KMS-11 (cell line): ENCODE measurements around the gene FGGY.

ENCODE experiments used
- H2AFZ ChIP-seq: fragments of 200-600 bp; sonication (generic); 2 replicates; pipeline ENCODE4 v1.6.1; 2016; ENCODE audit warnings: antibody characterized with exemption, mixed run types, low read depth
- H3K27ac ChIP-seq: fragments of 200-600 bp; sonication (generic); 2 replicates; pipeline ENCODE4 v1.6.1; 2016; ENCODE audit warnings: mild to moderate bottlenecking, mixed run types
- H3K27me3 ChIP-seq: fragments of 200-600 bp; sonication (generic); 2 replicates; pipeline ENCODE4 v1.6.1; 2017; ENCODE audit warnings: mild to moderate bottlenecking, low read depth, mixed run types, moderate library complexity; ENCODE audit not compliant: insufficient read depth
- H3K36me3 ChIP-seq: fragments of 200-600 bp; sonication (generic); 2 replicates; pipeline ENCODE4 v1.6.1; 2017; ENCODE audit warnings: mild to moderate bottlenecking, mixed run types; ENCODE audit not compliant: insufficient read depth
- H3K4me1 ChIP-seq: fragments of 200-600 bp; sonication (generic); 2 replicates; pipeline ENCODE4 v1.6.1; 2016; ENCODE audit warnings: mild to moderate bottlenecking, low read depth, mixed run types; ENCODE audit not compliant: poor library complexity, severe bottlenecking
- H3K4me2 ChIP-seq: fragments of 200-600 bp; sonication (generic); 2 replicates; pipeline ENCODE4 v1.7.0; 2016; ENCODE audit warnings: mild to moderate bottlenecking, mixed run types
- H3K4me3 ChIP-seq: fragments of 200-600 bp; sonication (generic); IDR thresholded peaks from 2 replicates; pipeline ENCODE4 v1.6.1; 2017; ENCODE audit warnings: low read depth, low read length, mixed read lengths; ENCODE audit not compliant: insufficient read depth
- H3K79me2 ChIP-seq: fragments of 200-600 bp; sonication (generic); 2 replicates; pipeline ENCODE4 v1.6.1; 2016; ENCODE audit warnings: low read depth, mixed run types; ENCODE audit not compliant: insufficient read depth
- H3K9ac ChIP-seq: fragments of 200-600 bp; sonication (generic); 2 replicates; pipeline ENCODE4 v1.6.1; 2016; ENCODE audit warnings: mild to moderate bottlenecking, mixed run types
- H4K20me1 ChIP-seq: fragments of 200-600 bp; sonication (generic); 2 replicates; pipeline ENCODE4 v1.6.1; 2016; ENCODE audit warnings: mild to moderate bottlenecking, mixed run types; ENCODE audit not compliant: insufficient read depth
- CTCF ChIP-seq: fragments of 200-600 bp; sonication (generic); conservative IDR thresholded peaks from 2 replicates; pipeline ENCODE4 v1.6.1; 2017; ENCODE audit warnings: low read depth, mild to moderate bottlenecking, antibody characterized with exemption, low read length, moderate library complexity, mixed read lengths

Gene FGGY

GRCh38 chr1:59322814-59323213 lies 25.9 kb downstream of the FGGY start:
- H3K4me3 ChIP-seq = no peak overlapping the region
- TF ChIP-seq CTCF = no peak
- no peak overlapping the region for H2AFZ ChIP-seq
- no peaks in the 10 kb centered on the region for H3K36me3 ChIP-seq
- no peaks in the 10 kb centered on the region for H3K4me1 ChIP-seq
- no peak overlapping the region for H3K9ac ChIP-seq
- no peak overlapping the region for H3K4me2 ChIP-seq
- H4K20me1 ChIP-seq = no peaks in the 10 kb centered on the region
- H3K27me3 ChIP-seq = no peaks in the 10 kb centered on the region
- H3K27ac ChIP-seq = no peak overlapping the region
- H3K79me2 ChIP-seq = no peaks in the 10 kb centered on the region

- no peaks in the 10 kb centered on the region for H3K79me2 ChIP-seq
- no peak overlapping the region for H3K27ac ChIP-seq
- no peak for TF ChIP-seq CTCF
These were observed 27.0 kb downstream of the FGGY start for GRCh38 chr1:59323879-59324278.

GRCh38 chr1:59328353-59328752 lies 31.5 kb downstream of the FGGY start:
- Histone ChIP-seq H3K27ac (no peak overlapping the region), H3K4me3 (no peak overlapping the region), H2AFZ (no peak overlapping the region), H4K20me1 (no peaks in the 10 kb centered on the region), H3K27me3 (no peaks in the 10 kb centered on the region), H3K79me2 (no peaks in the 10 kb centered on the region), H3K9ac (no peak overlapping the region), H3K4me1 (peaks cover 12% of the 10 kb centered on the region), H3K4me2 (no peak overlapping the region; the same call in 1 of the 2 replicates), H3K36me3 (no peaks in the 10 kb centered on the region)
- TF ChIP-seq CTCF = no peak

More at GRCh38 chr1:59323879-59324278, 27.0 kb downstream of the FGGY start:
- no peak overlapping the region for H2AFZ ChIP-seq
- no peaks in the 10 kb centered on the region for H3K36me3 ChIP-seq
- H3K4me2 ChIP-seq = no peak overlapping the region
- no peaks in the 10 kb centered on the region for H4K20me1 ChIP-seq
- peaks cover 9% of the 10 kb centered on the region for H3K4me1 ChIP-seq
- no peak overlapping the region for H3K4me3 ChIP-seq
- H3K9ac ChIP-seq = no peak overlapping the region
- H3K27me3 ChIP-seq = no peaks in the 10 kb centered on the region

GRCh38 chr1:59329412-59330053 lies 32.6 kb downstream of the FGGY start:
- H3K79me2 ChIP-seq = no peaks in the 10 kb centered on the region
- H3K4me3 ChIP-seq = no peak overlapping the region
- no peaks in the 10 kb centered on the region for H3K36me3 ChIP-seq
- H3K9ac ChIP-seq = no peak overlapping the region
- TF ChIP-seq CTCF = no peak
- H2AFZ ChIP-seq = no peak overlapping the region
- H3K27me3 ChIP-seq = no peaks in the 10 kb centered on the region
- H3K27ac ChIP-seq = no peak overlapping the region
- H3K4me2 ChIP-seq = no peak overlapping the region
- H3K4me1 ChIP-seq = peaks cover 12% of the 10 kb centered on the region
- H4K20me1 ChIP-seq = no peaks in the 10 kb centered on the region
